Measurements from ENCODE around the gene SNTB2. TPM values are rescaled to one million over a fixed set of nuclear protein-coding genes. Genes with fewer than 3 reads are reported as not detected.

The SNTB2 gene
- total and polyA plus RNA-seq, 10 of the 15 experiments (the other 5 are each of a cell fraction or from before 2014, with no cell fraction given), result 1.2 to 15.7 (median 5.0) TPM

GRCh38 chr16:69195369-69196029 is 8.5 kb downstream of the SNTB2 start:
- H3K79me2 ChIP-seq (ENCODE audit: control insufficient read depth, insufficient read depth, low read length), result peaks cover 6% of the 10 kb centered on the region
- H3K4me3 ChIP-seq, result no peak overlapping the region
- H4K20me1 ChIP-seq (ENCODE audit: control insufficient read depth, insufficient read depth), result no peaks in the 10 kb centered on the region
- 60% methylated on average over 4 of the region's 4 CpGs for WGBS (ENCODE audit: insufficient coverage, insufficient replicate concordance, low lambda C conversion rate, missing lambda C conversion rate)
- in situ Hi-C loops (cut with MboI) (no loop called here), intact Hi-C loops (cut with micrococcal nuclease; ENCODE audit: unreplicated experiment) (no loop called here)
- no peak overlapping the region for H3K27ac ChIP-seq (ENCODE audit: control insufficient read depth, insufficient read depth)
- peaks cover 2% of the 10 kb centered on the region for H3K4me1 ChIP-seq (ENCODE audit: control insufficient read depth, insufficient read depth, low read length)
- no TSS peak for BruUV-seq (replicated peaks)
- ATAC-seq (no peak), DNase-seq (ENCODE audit: low read depth, low spot score) (no peak), FAIRE-seq (no peak)
- H2AFZ ChIP-seq (ENCODE audit: control insufficient read depth, low read depth, low read length), result no peak overlapping the region
- ChIA-PET RAD21 (ENCODE audit: unreplicated experiment) (no interaction called here), CTCF (interaction anchor here (0.6 kb wide), 1 partner anchor 207 kb away, joined by 3 read pairs; no protein-coding TSS in a partner anchor), POLR2A (interaction anchor here (0.6 to 0.8 kb wide), 2 partner anchors 11 to 348 kb away, joined by 3 to 4 read pairs; no protein-coding TSS in a partner anchor), SMC1A (ENCODE audit: uncharacterized antibody, unreplicated experiment) (interaction anchor here (0.8 kb wide), 1 partner anchor 54 kb away, joined by 4 read pairs; no protein-coding TSS in a partner anchor)
- H3K27me3 ChIP-seq (replicated peaks in 1 of 2; ENCODE audit: control insufficient read depth in 2 of 2, insufficient read depth in 2 of 2, low read length in 1 of 2), result no peaks in the 10 kb centered on the region
- no peaks in the 10 kb centered on the region for H3K9me3 ChIP-seq (replicated peaks; ENCODE audit: control insufficient read depth, insufficient read depth, low read length)
- H3K9ac ChIP-seq (ENCODE audit: control insufficient read depth, insufficient read depth, low read length), result no peak overlapping the region
- no peaks in the 10 kb centered on the region for H3K36me3 ChIP-seq (ENCODE audit: control insufficient read depth in 2 of 2, insufficient read depth in 2 of 2, low read length in 1 of 2)
- no peak for TF ChIP-seq CHD1 (IDR thresholded peaks at IDR 0.05; ENCODE audit: low read depth, low read length)
- TF ChIP-seq MTA3 (IDR thresholded peaks at IDR 0.05; ENCODE audit: borderline replicate concordance, low read length), result no peak
- TF ChIP-seq FOS (IDR thresholded peaks at IDR 0.05; ENCODE audit: borderline replicate concordance, extremely low read depth, insufficient read length), result no peak
- TF ChIP-seq SMAD5 (IDR thresholded peaks at IDR 0.05; ENCODE audit: low read depth), result no peak
- TF ChIP-seq YBX1 (IDR thresholded peaks at IDR 0.05), result no peak
- TF ChIP-seq BMI1 (IDR thresholded peaks at IDR 0.05; ENCODE audit: borderline replicate concordance), result no peak
- no peak for TF ChIP-seq EGR1 (IDR thresholded peaks at IDR 0.05; ENCODE audit: borderline replicate concordance in 1 of 2, low read depth in 2 of 2, low read length in 2 of 2)
- no peak for TF ChIP-seq ZBTB11 (CRISPR knock-in tag; IDR thresholded peaks at IDR 0.05)
- no peak overlapping the region for H3K4me2 ChIP-seq (ENCODE audit: control insufficient read depth, insufficient read depth)
